Measurements from ENCODE around the gene CPLX4.

DNA sequence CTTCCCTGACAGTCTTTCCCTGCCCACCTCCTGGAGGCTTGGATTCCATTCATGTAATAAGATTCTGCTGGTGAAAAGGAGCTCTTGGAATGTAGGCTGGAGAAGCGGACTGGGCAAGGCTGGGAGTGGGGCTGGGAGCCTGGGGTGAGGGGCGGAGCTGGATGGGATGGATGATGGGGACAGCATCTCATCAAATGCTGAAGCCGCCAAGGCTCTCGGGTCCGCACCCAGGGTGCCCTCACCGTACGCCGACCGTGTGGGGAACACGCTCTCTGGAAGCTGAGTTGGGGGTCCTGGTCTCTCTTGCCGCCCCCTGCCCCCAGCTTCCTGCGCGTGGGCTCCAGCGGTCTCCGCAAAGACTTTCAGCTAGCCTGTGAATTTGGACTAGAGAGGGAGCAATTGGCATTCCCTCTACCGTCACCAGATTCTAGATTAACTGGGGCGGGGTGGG lies 54.3 kb downstream of the CPLX4 start:
- TF ChIP-seq, protein P1, sequence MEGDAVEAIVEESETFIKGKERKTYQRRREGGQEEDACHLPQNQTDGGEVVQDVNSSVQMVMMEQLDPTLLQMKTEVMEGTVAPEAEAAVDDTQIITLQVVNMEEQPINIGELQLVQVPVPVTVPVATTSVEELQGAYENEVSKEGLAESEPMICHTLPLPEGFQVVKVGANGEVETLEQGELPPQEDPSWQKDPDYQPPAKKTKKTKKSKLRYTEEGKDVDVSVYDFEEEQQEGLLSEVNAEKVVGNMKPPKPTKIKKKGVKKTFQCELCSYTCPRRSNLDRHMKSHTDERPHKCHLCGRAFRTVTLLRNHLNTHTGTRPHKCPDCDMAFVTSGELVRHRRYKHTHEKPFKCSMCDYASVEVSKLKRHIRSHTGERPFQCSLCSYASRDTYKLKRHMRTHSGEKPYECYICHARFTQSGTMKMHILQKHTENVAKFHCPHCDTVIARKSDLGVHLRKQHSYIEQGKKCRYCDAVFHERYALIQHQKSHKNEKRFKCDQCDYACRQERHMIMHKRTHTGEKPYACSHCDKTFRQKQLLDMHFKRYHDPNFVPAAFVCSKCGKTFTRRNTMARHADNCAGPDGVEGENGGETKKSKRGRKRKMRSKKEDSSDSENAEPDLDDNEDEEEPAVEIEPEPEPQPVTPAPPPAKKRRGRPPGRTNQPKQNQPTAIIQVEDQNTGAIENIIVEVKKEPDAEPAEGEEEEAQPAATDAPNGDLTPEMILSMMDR (IDR thresholded peaks at IDR 0.05): no peak
- TF ChIP-seq POLR2A (IDR thresholded peaks at IDR 0.05): no peak

Data from thyroid gland (tissue), 4 donors.